ENCODE data around the gene GABRG2.

DNA sequence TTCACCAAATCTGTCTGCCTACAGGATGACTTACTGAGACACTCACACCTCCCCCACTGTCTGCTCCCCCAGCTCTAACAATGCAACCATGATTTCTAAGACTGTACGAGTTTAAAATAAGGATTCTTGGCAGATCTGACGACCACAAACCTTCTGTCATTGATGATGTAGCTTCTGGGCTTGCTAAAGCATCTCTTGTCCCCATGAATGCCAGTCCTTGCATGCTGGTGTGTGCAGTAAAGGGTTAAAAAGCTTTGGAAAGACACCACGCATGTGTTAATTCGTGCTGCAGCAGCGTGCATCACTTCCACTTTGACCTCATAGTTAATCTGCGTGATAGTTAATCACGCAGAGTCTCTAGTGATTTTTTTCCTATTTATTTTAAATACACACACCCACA is 411 bp upstream of the GABRG2 start:
- TF ChIP-seq ZBTB7A (IDR thresholded peaks at IDR 0.05; ENCODE audit: low read depth) (no peak), TCF12 (IDR thresholded peaks at IDR 0.05; ENCODE audit: low read depth) (no peak), CEBPB (IDR thresholded peaks at IDR 0.05) (no peak), RAD21 (IDR thresholded peaks at IDR 0.05; ENCODE audit: low read depth) (no peak)
- TF ChIP-seq, protein P1, sequence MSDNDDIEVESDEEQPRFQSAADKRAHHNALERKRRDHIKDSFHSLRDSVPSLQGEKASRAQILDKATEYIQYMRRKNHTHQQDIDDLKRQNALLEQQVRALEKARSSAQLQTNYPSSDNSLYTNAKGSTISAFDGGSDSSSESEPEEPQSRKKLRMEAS (IDR thresholded peaks at IDR 0.05) = no peak
